Calu3 (cell line): ENCODE measurements around the gene HSPA1L. TPM values are rescaled to one million over a fixed set of nuclear protein-coding genes. Genes with fewer than 3 reads are reported as not detected.

Source experiments
- BruUV-seq: library from RNA; stranded (reverse); fragments of 400-500 nt; replicated peaks from 2 replicates; lab custom pipeline; 2021; lab: Mats Ljungman, UMichigan
- CTCF ChIA-PET: fragments of 300-600 bp; sonication (Branson Sonifier 250); formaldehyde crosslinking; loops from one replicate; lab custom pipeline; 2022; ENCODE audit warnings: antibody characterized with exemption; lab: Charles Lee
- DNase-seq: peaks from one replicate; pipeline ENCODE4 v3.0.0; 2022
- H3K27ac Mint-ChIP-seq: one replicate; pipeline ENCODE4 v1.8.0; 2022; ENCODE audit warnings: mixed read lengths; ENCODE audit not compliant: unreplicated experiment
- H3K27me3 Mint-ChIP-seq: one replicate; pipeline ENCODE4 v1.8.0; 2022; ENCODE audit warnings: mixed read lengths; ENCODE audit not compliant: unreplicated experiment
- H3K36me3 Mint-ChIP-seq: one replicate; pipeline ENCODE4 v1.8.0; 2022; ENCODE audit warnings: mild to moderate bottlenecking, moderate library complexity, mixed read lengths; ENCODE audit not compliant: insufficient read depth, unreplicated experiment
- H3K4me1 Mint-ChIP-seq: one replicate; pipeline ENCODE4 v1.8.0; 2022; ENCODE audit warnings: mild to moderate bottlenecking, low read depth, mixed read lengths; ENCODE audit not compliant: unreplicated experiment
- H3K4me3 Mint-ChIP-seq: one replicate; pipeline ENCODE4 v1.8.0; 2022; ENCODE audit warnings: mild to moderate bottlenecking, low read depth, moderate library complexity, mixed read lengths; ENCODE audit not compliant: unreplicated experiment
- H3K9me3 Mint-ChIP-seq: one replicate; pipeline ENCODE4 v1.8.0; 2022; ENCODE audit warnings: low read depth, mixed read lengths; ENCODE audit not compliant: unreplicated experiment
- intact Hi-C: fragments of 100-400 bp; cut with micrococcal nuclease; formaldehyde crosslinking; loops from one replicate; pipeline ENCODE4 v1.10.0; 2022; ENCODE audit not compliant: unreplicated experiment
- total RNA-seq: library from RNA; stranded (reverse); gene quantifications from 2 replicates; pipeline ENCODE4 v1.2.3, GENCODE V29; 2022
- TF ChIP-seq, protein P1 (sequence below): fragments of 200-600 bp; IDR thresholded peaks from one replicate; pipeline ENCODE4 v1.8.0; 2022; ENCODE audit warnings: antibody characterized with exemption; ENCODE audit not compliant: unreplicated experiment

HSPA1L gene
- total RNA-seq, 1 experiment from 2014 or later = 4.2 TPM

DNA sequence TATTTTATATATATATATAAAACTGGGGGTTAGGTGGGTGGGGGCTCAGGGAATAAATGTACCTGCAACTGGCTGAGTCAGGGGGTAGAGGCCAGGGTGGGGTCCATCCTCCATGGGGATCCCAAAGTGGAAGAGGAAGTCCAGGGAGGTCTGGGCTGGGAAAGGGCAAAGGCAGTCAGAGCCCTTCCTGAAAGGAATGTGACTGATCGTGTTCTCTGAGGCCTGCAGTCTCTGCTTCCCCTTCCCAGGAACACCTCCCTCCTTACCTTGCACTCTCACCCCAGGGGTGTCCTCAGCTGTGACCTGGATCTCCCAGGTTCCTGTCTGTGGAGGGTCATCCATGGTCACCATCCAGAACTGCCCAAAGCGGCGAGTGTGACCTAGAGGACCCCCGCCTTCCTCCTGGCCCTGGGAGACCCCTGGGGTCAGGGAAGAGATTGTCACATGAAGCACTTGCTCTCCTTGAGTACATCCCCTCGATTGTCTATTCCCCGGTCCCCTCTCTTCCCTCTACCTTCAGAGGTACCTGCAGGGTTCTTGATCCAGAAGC is 47.9 kb downstream of the HSPA1L start:
- TF ChIP-seq, protein P1, sequence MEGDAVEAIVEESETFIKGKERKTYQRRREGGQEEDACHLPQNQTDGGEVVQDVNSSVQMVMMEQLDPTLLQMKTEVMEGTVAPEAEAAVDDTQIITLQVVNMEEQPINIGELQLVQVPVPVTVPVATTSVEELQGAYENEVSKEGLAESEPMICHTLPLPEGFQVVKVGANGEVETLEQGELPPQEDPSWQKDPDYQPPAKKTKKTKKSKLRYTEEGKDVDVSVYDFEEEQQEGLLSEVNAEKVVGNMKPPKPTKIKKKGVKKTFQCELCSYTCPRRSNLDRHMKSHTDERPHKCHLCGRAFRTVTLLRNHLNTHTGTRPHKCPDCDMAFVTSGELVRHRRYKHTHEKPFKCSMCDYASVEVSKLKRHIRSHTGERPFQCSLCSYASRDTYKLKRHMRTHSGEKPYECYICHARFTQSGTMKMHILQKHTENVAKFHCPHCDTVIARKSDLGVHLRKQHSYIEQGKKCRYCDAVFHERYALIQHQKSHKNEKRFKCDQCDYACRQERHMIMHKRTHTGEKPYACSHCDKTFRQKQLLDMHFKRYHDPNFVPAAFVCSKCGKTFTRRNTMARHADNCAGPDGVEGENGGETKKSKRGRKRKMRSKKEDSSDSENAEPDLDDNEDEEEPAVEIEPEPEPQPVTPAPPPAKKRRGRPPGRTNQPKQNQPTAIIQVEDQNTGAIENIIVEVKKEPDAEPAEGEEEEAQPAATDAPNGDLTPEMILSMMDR = no peak
- no peaks in the 10 kb centered on the region for H3K27me3 Mint-ChIP-seq
- no peaks in the 10 kb centered on the region for H3K9me3 Mint-ChIP-seq
- DNase-seq = no peak
- peaks cover 22% of the 10 kb centered on the region for H3K36me3 Mint-ChIP-seq
- CTCF ChIA-PET = interaction anchor here (0.7 kb wide), 1 partner anchor 769 kb away, joined by 3 read pairs; no protein-coding TSS in a partner anchor
- H3K4me1 Mint-ChIP-seq = peaks cover 17% of the 10 kb centered on the region
- no peak overlapping the region for H3K4me3 Mint-ChIP-seq
- no peak overlapping the region for H3K27ac Mint-ChIP-seq
- BruUV-seq = no TSS peak
- intact Hi-C loops = no loop called here

DNA sequence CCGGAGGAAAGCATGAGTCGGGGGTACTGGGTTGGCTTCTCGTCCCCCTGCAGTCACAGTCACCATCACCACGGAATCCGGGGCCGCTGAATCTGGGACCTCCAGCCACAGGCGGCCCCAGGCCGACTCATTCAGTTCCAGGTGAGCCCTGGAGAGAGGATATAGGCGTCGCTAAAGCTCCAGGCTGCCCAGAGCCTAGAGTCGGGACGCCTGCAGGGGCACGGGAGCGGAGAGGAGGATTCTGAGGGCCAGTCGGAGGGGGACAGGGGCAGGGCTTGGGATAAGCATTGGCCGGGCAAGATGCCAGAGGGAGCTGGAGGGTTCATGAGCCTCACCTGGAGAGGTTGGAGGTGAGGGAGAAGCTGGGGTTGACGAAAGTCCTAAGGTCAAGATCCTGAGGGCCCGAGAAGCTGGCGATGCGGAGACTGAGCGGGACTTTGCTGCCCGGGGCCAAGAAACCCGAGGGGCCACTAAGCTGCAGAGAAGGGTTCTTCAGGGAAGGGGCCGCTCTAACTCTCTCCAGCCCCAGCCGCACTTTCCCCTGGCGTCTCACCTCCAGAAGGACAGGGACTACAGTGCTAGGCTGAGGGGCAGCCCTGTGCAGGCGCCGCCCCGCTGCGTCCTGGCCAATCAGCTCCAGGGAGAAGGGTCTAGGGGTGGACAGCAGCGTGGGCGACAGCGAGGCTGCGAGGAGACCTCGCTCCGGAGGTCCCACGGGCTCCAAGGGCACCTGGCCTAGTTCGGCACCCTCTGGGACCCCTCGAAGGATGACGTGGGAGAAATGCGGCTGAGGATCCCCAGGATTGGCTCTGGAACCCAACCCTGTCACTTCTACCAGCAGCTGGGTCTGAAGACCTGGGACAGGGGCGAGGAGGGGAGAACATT is 48.9 kb downstream of the HSPA1L start:
- no peaks in the 10 kb centered on the region for H3K9me3 Mint-ChIP-seq
- TF ChIP-seq, protein P1 = no peak
- H3K27me3 Mint-ChIP-seq = no peaks in the 10 kb centered on the region
- BruUV-seq = no TSS peak
- H3K27ac Mint-ChIP-seq = no peak overlapping the region
- H3K4me3 Mint-ChIP-seq = no peak overlapping the region
- CTCF ChIA-PET = no interaction called here
- intact Hi-C loops = no loop called here
- no peak for DNase-seq
- peaks cover 17% of the 10 kb centered on the region for H3K4me1 Mint-ChIP-seq
- H3K36me3 Mint-ChIP-seq = peaks cover 29% of the 10 kb centered on the region

DNA sequence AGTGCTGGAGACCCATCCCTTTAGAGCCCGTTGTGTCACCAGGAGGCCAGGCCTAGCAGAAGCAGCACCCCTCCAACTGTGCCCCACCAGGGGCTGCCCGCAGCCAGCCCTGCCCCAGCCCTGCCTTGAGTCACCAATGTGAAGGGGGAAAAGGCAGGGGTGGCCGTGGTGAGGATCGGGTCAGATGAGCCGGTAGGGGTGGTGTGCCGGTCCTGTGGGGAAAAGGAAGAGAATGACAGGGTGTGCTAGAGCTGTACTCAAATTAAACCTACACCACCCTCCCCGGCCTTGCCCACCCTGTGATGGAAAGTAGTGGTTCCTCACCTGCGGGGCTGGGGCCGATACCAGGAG is 49.5 kb downstream of the HSPA1L start:
- no peaks in the 10 kb centered on the region for H3K9me3 Mint-ChIP-seq
- intact Hi-C loops = no loop called here
- BruUV-seq = no TSS peak
- H3K27me3 Mint-ChIP-seq = no peaks in the 10 kb centered on the region
- CTCF ChIA-PET = no interaction called here
- DNase-seq = no peak
- H3K36me3 Mint-ChIP-seq = peaks cover 32% of the 10 kb centered on the region
- peaks cover 21% of the 10 kb centered on the region for H3K4me1 Mint-ChIP-seq
- no peak overlapping the region for H3K27ac Mint-ChIP-seq
- H3K4me3 Mint-ChIP-seq = no peak overlapping the region
- TF ChIP-seq, protein P1 = no peak

DNA sequence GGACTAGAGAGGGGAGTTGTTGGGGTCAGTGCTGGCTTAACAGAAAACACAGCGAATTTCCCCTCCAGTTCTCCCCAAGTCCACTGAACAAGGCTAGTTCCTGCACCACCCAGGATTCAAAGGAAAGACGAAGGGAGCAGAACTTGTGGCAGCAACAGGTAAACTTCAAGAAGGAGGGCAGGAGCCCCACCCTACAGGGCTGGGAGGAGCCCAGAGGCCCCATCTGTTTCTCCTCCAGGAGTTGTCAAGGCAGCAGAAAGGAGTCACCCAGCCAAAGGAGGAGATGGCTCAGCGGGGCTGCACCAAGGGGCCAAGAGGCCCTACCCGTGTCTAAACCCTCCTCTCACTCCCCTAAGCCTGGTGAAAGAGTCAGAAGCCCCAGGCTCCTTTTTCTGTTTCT is 50.9 kb downstream of the HSPA1L start:
- CTCF ChIA-PET = no interaction called here
- no peak for DNase-seq
- intact Hi-C loops = no loop called here
- H3K4me1 Mint-ChIP-seq = peaks cover 18% of the 10 kb centered on the region
- H3K27me3 Mint-ChIP-seq = no peaks in the 10 kb centered on the region
- no peaks in the 10 kb centered on the region for H3K9me3 Mint-ChIP-seq
- H3K27ac Mint-ChIP-seq = no peak overlapping the region
- H3K36me3 Mint-ChIP-seq = peaks cover 40% of the 10 kb centered on the region
- TF ChIP-seq, protein P1 = no peak
- BruUV-seq = TSS peak; percentile 31
- H3K4me3 Mint-ChIP-seq = no peak overlapping the region
